Bone marrow (tissue), 2 donors: ENCODE measurements around the gene BACE2.
"Not testable (repeated sequence)": the region's sequence is repeated elsewhere in the genome, so short reads cannot be mapped to it uniquely, and the experiment has no call there.

ENCODE experiments used
- DNase-seq, 2 donors: peaks; one replicate each; lab custom pipeline; 2025; lab: John Stamatoyannopoulos, UW

The BACE2 gene

DNA sequence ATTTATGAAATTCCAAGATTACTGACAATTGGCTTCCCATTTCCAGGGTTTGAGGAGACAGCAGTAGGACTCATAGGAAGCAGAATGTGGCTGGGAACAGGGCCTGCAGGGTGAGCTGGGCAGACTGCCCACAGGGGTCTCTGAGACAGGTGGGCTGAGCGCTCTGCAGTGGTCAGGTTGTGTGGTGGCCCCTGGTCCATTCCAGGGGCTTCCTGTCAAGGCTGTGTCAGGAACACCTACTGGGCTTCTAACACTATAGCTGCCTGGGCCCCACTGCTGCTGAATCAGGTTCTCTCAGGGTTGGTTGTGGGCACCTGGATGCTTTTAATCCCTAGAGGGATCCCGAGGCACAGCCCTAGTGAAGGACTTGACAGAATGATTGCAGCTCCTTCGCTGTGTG is 72.1 kb downstream of the BACE2 start:
- DNase-seq: no peak

DNA sequence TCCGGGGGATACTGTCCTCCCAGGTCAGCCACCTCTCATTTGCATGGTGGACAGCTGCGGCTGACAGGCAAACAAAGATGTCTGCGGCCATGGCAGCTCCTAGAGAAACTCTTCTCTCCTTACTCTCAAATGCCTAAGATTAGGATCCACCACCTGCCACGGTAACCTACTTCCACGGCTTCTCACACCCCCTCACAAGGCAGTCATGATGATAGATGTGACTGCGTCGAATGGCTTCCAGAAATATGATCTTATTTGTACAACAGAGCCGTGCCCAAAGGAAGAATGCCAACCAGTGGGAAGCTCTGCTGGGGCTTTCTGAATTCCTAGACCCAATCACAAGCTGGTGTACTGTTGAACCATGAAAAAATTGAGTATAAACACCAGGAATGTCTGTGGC is 73.4 kb downstream of the BACE2 start:
- no peak for DNase-seq

DNA sequence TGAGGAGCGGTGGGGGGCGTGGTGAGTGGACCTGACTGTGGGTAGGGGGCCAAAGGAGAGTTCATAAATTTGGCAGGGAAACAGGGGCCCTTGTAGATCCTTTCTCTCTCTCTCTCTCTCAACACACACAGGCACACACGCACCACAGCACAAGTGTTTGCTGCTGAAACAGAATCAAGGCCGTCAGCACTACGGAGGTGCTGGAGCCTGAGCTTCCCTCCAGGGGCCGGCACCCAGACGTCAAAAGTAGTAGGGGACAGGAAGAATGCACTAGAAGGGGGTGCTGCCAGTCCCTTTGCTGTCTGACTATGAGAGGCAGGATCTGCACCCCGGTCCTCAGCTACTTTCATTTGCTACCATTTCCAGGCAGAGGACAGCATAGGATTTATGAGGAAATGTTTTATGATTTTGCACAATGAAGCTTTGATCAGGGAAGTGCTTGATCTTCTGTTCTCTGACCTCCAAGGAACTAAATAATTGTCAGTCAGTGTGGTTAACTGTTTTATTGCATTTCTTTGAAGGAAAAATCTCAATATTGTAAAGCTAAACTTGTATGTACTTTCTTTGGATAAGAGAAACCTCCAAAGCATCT is 74.4 kb downstream of the BACE2 start:
- DNase-seq: no peak

DNA sequence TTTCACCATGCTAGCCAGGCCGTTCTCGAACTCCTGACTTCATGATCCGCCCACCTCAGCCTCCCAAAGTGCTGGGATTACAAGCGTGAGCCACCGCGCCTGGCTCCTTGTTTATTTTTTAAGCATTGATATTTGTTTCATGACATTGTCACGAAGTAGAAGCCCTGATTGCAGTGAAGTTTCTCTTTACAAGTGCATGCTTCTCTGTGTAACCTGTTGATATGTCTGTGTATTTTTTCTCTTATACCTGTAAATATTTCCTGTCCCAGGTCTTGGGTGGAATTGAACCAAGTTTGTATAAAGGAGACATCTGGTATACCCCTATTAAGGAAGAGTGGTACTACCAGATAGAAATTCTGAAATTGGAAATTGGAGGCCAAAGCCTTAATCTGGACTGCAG is 75.1 kb downstream of the BACE2 start:
- no peak for DNase-seq

DNA sequence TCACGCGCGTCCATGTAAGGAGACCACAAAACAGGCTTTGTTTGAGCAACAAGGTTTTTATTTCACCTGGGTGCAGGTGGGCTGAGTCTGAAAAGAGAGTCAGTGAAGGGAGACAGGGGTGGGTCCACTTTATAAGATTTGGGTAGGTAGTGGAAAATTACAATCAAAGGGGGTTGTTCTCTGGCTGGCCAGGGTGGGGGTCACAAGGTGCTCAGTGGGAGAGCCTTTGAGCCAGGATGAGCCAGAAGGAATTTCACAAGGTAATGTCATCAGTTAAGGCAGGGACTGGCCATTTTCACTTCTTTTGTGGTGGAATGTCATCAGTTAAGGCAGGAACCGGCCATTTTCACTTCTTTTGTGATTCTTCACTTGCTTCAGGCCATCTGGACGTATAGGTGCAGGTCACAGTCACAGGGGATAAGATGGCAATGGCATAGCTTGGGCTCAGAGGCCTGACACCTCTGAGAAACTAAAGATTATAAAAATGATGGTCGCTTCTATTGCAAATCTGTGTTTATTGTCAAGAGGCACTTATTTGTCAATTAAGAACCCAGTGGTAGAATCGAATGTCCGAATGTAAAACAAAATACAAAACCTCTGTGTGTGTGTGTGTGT is 76.4 kb downstream of the BACE2 start:
- DNase-seq: not testable (repeated sequence)

DNA sequence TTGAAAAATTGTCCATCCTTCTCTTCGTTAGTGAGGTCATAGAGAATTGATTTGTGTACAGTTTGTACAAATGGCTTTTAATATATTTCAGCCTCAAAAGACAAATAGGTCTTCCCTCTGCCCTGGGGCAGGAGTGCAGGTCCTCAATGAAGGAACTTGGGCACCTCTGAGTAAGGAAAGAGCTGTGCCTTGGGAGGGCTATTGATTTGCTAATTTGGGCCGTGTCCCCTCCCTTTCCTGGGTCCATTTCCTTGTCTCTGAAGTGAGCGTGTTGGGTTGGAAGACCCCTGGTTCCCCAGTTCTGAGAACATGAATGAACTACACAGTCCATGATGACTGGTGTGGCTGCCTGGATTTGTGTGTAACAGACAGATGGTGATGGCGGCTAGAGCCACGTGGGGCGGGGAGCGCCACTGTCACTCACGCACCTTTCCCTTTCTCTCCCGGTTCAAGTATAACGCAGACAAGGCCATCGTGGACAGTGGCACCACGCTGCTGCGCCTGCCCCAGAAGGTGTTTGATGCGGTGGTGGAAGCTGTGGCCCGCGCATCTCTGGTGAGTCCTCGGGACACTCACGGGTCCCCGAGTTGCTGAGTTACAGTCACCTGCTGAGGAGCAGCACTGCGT is 77.7 kb downstream of the BACE2 start:
- no peak for DNase-seq

DNA sequence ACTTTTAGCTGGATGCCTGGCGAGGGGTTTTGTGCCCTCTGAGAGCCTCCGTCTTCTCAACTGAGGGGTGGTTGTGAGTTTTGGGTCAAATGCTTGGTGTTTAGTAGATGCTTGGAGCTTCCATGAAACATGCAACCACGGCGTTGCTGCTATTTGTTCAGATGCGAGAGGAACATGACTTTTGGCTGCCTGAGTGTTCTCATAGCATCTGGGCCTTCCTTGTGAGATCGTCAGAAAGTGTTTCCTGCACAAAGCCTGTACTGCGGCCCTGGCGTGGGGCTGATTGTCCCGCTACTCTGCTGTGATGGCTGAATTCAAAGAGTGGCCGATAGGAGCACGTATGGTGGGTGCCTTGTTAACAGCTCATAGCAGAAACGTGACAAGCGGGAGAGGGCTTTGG is 78.8 kb downstream of the BACE2 start:
- DNase-seq: no peak

DNA sequence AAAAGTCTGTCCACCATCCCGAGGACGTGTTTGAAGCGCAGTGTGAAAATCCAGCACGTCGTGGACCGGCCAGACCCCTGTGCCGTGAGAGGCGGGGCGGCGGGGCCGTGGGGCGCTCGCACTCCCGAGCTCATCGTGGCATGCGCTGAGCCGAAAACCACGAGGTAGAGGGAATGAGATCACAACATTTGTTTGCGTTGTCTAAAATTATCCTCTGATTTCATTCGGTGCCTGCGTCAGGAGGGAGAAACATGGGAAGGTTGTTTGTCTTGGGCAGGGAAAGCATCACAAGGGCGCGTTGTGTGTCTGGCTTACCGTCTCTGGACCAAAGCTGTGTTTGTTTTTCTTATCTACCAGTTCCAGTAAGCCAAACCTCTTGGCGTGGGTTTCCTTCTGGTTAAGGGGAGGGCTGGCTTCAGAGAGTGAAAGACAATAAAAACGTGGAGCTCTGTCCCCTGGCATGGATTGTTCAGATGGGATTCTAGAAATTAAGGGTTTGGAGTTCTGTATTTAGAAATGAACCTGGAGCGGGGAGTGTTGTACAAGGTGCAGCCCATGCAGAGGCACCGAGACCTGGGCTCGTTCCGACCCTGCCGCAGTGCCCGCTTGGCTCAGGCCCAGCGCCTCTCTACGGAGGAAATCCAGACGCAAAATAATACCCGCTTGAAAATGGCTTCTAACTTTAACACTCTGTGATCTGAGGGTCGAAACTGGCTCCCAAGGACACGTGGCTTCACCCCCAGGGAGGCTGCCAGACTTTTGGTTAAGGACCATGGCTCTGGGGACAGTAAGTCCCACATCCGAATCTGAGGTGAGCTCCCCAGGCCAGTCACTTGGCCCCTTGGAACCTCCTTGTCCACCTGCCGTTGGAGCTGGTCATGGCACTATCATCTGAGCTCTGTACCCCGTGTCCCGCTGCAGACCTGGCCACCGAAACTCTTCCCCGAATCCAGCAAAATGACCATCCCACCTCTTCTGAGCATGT is 79.9 kb downstream of the BACE2 start:
- no peak for DNase-seq

DNA sequence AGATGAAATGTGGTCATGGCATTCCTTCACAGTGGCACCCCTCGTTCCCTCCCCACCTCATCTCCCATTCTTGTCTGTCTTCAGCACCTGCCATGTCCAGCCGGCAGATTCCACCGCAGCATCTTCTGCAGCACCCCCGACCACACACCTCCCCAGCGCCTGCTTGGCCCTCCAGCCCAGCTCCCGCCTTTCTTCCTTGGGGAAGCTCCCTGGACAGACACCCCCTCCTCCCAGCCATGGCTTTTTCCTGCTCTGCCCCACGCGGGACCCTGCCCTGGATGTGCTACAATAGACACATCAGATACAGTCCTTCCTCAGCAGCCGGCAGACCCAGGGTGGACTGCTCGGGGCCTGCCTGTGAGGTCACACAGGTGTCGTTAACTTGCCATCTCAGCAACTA is 81.5 kb downstream of the BACE2 start:
- DNase-seq: no peak

DNA sequence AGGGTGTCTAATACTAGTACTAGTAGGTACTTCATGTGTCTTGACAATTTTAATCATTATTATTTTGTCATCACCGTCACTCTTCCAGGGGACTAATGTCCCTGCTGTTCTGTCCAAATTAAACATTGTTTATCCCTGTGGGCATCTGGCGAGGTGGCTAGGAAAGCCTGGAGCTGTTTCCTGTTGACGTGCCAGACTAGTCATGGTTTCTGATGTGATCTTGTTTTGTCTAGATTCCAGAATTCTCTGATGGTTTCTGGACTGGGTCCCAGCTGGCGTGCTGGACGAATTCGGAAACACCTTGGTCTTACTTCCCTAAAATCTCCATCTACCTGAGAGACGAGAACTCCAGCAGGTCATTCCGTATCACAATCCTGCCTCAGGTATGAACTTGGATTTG is 82.6 kb downstream of the BACE2 start:
- DNase-seq: no peak

DNA sequence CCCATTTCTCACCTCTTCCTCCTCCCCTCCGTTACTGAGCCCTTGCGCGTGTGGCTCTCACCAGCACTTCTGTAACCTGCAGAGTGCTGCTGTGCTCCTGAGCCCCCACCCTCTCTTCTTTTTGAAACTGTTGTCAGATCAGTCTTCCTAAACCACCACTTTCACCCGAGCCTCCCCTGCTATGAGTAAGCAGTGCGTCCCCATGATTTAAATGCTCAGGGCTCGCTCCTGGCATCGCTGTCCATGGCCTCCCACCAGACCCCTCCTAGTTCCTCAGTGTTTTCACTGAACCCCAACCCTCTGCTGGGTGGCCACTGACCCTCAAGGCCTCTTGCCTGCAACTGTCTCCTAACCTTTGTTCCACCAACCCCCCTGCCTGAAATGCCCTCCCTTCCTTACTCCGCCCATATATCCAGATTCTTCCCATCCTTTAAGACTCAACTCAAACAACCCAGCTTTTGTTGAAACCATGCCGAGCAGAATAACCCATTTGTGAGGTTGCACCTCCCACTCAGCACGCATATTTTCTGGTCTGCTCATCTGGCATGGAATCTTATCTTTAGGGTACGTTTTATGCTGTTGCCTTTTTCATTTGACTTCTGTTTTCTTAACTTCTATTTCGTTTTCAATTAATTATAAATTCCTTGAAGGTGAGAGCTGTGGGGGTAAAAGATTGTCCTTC is 84.1 kb downstream of the BACE2 start:
- DNase-seq: no peak

DNA sequence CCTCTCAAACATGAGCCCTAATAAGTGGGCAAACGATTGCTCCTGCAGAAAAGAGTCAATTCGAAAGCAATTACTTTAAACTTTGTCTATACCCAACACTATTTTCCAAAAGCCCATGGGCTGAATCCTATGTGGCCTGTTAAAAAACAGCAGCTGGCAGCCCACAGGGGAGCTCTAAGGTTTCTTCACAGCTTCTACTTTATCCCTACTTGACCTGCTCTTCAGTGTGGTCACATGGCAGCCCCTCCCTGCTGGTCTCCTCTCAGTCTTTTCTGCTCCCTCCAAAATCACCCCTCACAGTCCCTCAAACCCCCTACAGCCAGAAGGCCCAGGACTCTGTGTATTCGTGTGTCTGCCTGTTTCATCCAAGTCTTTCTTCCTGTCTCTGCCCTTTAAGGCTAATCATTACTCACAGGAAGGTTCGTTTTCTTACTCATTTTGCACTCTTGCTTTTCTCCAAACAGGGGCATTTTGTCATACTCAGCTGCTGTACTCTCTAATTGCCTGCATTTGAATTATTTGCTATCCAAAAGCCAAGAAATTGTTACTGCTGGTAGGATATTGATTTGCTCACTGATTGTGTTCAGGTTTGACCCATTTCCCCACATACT is 86.2 kb downstream of the BACE2 start:
- no peak for DNase-seq

DNA sequence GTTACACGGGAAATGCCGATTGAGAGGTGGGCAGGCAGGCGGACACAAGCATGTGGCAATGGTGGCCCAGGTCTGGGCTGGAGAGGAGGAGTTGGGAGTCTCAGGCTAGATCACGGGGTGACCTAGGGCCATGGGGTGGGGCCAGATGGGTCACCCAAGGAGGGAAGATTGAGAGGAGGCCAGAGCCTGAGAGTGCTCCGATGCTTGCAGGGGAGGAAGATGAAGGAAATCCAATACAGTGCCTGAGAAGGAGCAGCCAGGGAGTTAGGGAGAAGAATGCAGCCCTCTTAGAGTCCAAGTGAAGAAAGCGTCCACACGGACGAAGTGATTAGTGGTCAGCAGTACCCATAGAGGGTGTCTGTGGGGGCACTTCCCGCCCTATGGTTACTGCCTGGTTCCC is 87.2 kb downstream of the BACE2 start:
- DNase-seq: no peak

DNA sequence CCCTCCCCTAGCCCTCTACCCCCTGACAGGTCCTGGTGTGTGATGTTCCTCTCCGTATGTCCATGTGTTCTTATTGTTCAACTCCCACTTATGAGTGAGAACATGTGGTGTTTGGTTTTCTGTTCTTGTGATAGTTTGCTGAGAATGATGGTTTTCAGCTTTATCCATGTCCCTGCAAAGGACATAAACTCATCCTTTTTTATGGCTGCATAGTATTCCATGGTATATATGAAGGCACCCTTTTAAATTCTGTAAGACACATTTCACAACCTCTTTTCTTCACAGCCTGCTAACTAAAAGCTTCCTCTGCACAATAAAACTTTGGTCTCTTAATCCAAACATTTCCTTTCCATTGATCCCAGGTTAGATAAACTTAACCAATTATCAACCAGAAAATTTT is 88.3 kb downstream of the BACE2 start:
- DNase-seq: not testable (repeated sequence)

DNA sequence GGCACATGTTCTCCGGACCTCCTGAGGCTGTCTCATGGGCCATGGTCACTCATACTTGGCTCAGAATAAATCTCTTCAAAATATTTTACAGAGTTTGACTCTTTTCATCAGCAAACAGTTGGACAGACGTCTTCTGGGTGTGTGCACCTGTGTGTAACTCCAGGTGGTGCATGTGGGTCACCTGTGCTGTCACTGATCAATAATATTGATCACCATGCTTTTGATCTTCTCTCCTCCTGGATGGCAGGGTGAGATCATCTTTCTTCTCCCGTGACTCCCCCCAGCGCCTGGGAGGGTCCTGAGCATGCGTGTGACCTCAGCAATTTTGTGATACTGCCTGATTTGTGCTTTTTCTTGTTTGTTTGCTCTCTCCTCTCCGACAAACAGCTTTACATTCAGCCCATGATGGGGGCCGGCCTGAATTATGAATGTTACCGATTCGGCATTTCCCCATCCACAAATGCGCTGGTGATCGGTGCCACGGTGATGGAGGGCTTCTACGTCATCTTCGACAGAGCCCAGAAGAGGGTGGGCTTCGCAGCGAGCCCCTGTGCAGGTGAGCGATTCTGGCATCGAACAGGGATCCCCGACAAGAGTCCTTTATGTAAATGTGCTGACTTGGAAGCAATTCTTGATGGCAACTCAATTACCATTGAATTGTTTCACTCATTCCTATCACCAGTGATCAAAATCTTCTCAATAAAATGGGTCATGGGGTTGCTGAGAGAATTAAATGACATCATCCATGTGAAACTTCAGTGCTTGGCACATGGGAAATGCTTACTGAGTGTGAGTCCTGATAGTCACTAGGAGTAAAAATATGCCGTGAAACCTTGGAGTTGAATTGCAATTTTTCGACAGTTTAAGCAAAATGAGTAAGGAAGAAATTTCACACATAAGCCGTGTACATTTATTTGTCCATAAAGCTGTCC is 89.1 kb downstream of the BACE2 start:
- DNase-seq: no peak

DNA sequence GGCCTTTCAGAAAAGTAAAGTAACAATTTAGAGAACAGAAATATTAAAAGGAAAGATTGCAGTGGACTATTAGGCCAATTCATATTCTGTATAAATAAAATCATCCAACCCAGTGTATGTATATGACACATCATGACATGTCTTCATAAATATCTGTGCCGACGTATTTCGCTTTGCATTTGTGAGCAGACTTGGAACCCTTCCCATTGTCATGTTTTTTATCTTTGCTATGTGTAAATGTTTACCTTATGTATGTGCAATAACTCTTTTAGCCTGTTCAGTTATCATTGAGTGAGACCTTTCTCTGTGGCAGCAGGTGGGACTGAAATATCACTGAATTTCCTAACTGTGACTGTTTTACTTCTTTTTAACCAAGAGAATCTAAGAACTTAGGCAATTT is 90.7 kb downstream of the BACE2 start:
- DNase-seq: no peak

DNA sequence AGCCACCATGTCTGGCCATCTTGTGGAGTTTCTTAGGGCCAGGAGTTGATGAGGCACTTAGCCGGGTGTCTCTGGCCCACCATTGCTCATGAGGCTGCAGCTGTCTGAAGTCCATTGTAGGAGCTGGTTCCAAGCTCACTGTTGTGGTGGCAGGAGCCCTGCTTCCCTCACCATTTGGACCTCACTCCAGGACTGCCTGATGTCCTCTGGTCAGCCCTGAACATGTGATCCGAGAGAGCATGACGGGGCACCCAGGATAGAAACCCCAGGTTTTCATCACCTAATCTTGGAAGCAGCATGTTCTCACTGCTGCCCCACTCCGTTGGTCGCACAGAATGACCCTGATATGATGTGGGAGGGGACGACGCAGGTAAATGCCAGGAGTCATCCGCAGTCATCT is 92.5 kb downstream of the BACE2 start:
- DNase-seq: no peak

DNA sequence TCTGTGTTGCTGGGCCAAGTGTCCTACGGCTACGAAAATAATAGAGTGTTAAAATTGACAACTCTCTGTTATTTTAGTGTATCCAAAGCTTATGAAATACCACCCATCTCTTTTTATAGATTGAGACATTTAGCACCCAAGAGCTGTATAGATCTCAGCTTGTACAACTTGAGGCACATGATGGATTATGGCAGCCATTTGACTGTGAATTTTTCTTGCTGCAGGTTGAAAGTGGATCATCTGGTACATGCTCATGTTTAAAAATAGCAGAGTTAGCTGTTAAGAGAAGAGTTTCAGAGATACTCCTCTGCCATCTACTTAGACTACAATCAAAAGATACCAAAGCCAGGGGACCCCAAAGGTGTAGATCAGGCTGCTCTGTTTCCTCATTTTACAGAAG is 99.4 kb downstream of the BACE2 start:
- no peak for DNase-seq

DNA sequence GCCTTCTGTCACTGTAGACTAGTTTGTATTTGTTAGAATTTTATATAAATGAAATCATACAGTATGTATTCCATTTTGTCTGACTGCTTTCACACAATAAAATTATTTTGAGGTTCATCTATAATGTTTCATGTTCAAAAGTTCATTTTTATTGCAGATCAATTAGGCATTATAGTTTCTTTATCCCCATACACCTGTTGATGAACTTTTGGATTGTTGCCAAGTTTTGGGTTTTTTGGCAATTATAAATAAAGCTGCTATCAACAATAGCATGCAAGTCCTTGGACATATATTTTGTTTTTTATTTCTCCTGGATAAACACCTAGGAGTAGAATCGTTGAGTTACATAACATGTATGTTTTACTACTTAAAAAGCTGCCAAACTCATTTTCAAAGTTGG is 101.6 kb downstream of the BACE2 start:
- DNase-seq: no peak

DNA sequence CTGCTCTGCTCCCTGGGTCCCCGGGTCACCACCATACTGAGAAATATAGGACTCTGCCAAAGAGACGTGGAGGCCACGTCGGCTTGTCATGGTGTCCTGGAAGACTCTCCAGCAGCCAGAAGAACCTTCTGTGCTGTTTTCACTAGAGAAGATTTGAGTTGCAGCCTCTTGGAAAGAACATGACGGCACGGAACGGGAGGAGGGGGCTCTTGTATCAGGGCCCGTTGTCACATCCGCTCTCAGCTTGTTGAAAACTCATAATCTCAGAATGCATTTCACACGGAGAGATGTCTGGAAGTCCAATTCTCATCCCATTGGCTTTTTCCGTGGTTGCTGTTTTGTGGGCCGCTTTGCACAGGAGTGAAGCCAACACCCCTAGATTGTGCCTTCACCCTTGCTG is 109.2 kb downstream of the BACE2 start:
- no peak for DNase-seq

DNA sequence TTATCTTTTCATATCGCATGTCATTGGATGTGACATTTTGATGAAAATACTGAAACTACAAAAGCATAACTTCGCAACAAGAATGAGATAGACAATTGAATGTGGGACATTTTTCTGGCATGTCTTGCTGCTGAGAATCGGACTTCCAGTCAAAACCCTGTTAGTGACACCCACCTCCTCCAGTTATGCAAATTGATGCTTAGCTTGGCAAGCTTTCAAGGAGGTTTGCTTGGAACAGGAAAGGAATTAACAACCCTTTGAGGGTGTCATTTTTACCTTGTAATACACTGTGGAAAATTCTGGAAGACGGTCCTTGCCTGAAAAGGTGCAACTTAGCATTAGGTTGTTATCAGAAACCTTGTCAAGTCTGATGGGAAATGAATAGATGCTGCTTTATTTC is 109.9 kb downstream of the BACE2 start:
- no peak for DNase-seq
